GM19043 (cell line): ENCODE results near the gene ALDH9A1.

ENCODE experiments used
- ATAC-seq: cut with Tn5 transposase; IDR thresholded peaks from one replicate; pipeline ENCODE4 v1.9.1; 2021; ENCODE audit warnings: low read depth; ENCODE audit not compliant: unreplicated experiment

The ALDH9A1 gene

DNA sequence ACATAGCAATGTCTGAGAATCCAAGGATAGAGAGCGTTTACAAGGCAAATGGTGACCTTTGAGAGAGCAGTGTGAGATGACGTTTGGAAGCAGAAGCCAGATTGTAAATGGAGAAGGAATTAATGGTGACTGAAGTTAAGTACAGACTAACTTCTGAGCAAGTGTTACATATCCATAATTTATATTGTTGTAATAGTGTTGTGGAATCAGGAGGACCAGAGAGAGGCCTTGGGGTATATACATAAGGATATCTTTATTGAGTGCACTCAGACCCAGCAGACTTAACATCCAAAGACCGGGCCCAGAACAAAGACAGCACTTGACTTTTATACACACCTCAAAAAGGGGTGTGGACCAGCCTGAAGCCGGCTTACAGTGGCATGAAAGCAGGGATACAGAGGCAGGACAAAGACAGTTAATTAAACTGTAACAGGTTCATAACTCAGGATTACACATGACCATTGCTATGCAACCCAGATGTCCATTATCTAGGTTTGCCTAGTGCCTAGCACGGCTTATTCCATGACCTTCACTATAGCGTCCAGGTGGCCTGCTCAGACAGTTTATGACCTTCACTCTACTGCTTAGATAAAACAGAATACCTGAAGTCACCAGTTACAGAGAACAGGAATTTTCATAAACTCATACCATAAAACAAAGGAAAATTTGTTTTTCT, 70.1 kb downstream of the ALDH9A1 start:
- ATAC-seq = no peak

DNA sequence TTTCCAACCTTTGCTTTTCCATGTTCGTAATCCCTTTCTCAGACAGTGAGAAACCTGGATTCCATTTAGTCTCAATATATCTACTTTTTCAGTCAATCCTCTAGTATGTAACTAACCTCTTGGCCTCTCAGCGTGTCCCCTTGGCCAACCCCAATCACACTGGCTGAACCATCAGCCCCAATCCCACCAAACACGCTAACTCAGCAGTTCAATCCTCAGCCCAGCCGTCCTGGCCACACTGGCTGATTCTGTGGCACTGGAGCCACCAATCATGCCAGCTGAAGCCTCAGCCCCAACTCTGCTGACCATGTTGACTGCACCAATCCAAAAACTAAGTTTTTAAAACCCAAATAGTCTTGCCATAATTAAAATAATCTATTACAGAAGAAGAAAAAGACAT, 73.9 kb downstream of the ALDH9A1 start:
- ATAC-seq = no peak

DNA sequence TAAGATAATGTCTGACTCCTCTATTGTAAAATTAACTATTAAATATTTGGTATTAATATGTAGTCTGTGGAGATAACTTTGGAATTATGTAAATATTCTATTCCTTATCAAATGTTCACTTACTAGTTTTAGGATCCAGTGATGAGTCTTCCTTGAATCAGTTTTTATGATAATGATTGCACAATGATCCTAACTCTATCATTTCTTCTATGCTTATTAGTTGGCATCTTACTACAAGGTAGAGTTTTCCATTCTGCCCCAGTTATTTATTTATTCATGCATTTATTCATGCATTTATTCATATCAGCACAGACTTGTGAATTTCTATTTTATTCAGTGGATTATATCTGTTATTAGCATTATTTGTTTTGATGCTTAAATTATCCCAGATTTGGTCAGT, 74.7 kb downstream of the ALDH9A1 start:
- ATAC-seq = no peak

- ATAC-seq = no peak
Observed at GRCh38 chr1:165619647-165620151, 78.7 kb downstream of the ALDH9A1 start.

- ATAC-seq = no peak
Observed at GRCh38 chr1:165616987-165617546, 81.3 kb downstream of the ALDH9A1 start.

GRCh38 chr1:165616054-165616612, 82.2 kb downstream of the ALDH9A1 start:
- no peak for ATAC-seq
